Activated T-cell treated with anti-CD3 and anti-CD28 coated beads for 1 hour (primary cell): ENCODE data around the gene FAT4.

Experiments
- DNase-seq: peaks from one replicate; pipeline ENCODE4 v3.0.0-alpha.2; 2020; ENCODE audit warnings: low read depth

FAT4 gene

GRCh38 chr4:125314676-125315575 is at the start of gene FAT4:
TSS of gene FAT4 (plus strand) at chr4:125314955. CDS start at chr4:125316412, 1,457 bp downstream.
- no peak for DNase-seq

- DNase-seq, result no peak
These were observed 48.9 kb upstream of the FAT4 start for GRCh38 chr4:125265846-125266245.

GRCh38 chr4:125266901-125267604 is 47.7 kb upstream of the FAT4 start:
- DNase-seq, result no peak

- DNase-seq, result no peak
These were observed 47.1 kb upstream of the FAT4 start for GRCh38 chr4:125267630-125268029.

- DNase-seq, result no peak
These were observed 46.5 kb upstream of the FAT4 start for GRCh38 chr4:125268068-125268755.

GRCh38 chr4:125276811-125277210 is 37.9 kb upstream of the FAT4 start:
- no peak for DNase-seq

- no peak for DNase-seq
These were observed 37.0 kb upstream of the FAT4 start for GRCh38 chr4:125277790-125278189.

GRCh38 chr4:125280892-125281403 is 33.8 kb upstream of the FAT4 start:
- DNase-seq, result no peak

GRCh38 chr4:125283707-125284279 is 31.0 kb upstream of the FAT4 start:
- no peak for DNase-seq

- DNase-seq, result no peak
These were observed 17.6 kb upstream of the FAT4 start for GRCh38 chr4:125297116-125297515.

GRCh38 chr4:125303058-125303457 is 11.7 kb upstream of the FAT4 start:
- DNase-seq, result no peak

- DNase-seq, result no peak
These were observed 10.9 kb upstream of the FAT4 start for GRCh38 chr4:125303821-125304220.

- no peak for DNase-seq
These were observed 8.6 kb upstream of the FAT4 start for GRCh38 chr4:125306112-125306511.

- DNase-seq, result no peak
These were observed 8.2 kb upstream of the FAT4 start for GRCh38 chr4:125306533-125306932.

GRCh38 chr4:125311503-125311902 is 3.3 kb upstream of the FAT4 start:
- DNase-seq, result no peak

- no peak for DNase-seq
These were observed 1.3 kb upstream of the FAT4 start for GRCh38 chr4:125313497-125313896.

GRCh38 chr4:125313989-125314667 is 627 bp upstream of the FAT4 start:
- DNase-seq, result no peak

GRCh38 chr4:125315576-125316400 is 1.0 kb downstream of the FAT4 start:
- no peak for DNase-seq

GRCh38 chr4:125316401-125316790 is 1.6 kb downstream of the FAT4 start:
- DNase-seq, result no peak

- DNase-seq, result no peak
These were observed 2.2 kb downstream of the FAT4 start for GRCh38 chr4:125316791-125317524.
